NCI-H2171 treated with DMSO at 0.1 percent for 48 hours (cell line): ENCODE measurements around the gene STXBP5.
"Not testable (repeated sequence)": the region's sequence is repeated elsewhere in the genome, so short reads cannot be mapped to it uniquely, and the experiment has no call there.

Source experiments
- DNase-seq: peaks from one replicate; lab custom pipeline; 2025; lab: John Stamatoyannopoulos, UW

STXBP5 gene

DNA sequence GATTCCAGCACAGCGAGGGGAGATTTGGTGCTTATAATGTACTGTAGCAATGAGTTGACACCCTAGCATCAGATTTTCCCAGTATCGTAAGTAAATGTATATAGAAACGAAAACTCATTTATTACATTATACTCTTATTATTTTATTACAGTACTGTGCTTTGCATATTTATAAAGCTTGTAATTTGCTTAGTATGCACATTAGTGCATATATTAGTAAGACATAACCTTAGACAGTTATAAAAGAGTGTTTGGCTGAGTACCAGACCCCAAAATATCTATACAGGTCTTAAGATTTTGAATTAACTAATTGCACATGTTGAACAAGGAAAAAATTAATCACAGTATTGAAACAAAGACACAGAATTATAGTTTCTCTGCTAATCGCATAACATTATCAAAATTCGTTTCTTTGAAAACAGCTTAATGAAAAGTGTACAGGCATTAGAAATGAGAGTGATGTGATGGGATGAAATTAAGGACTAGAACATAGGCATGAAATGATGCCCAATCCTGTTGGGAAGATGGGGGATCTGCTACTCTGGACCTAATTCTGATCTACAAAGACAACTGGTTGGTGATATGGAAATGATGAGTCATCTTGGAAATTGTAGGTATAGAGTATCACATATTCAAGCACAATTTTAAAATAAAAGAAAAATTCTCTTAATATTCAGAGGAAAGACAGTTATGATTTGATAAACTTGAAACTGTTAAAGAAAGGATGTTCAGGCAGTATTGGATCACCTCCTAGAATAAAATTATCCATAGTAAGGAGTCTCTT is 42.8 kb downstream of the STXBP5 start:
- no peak for DNase-seq

DNA sequence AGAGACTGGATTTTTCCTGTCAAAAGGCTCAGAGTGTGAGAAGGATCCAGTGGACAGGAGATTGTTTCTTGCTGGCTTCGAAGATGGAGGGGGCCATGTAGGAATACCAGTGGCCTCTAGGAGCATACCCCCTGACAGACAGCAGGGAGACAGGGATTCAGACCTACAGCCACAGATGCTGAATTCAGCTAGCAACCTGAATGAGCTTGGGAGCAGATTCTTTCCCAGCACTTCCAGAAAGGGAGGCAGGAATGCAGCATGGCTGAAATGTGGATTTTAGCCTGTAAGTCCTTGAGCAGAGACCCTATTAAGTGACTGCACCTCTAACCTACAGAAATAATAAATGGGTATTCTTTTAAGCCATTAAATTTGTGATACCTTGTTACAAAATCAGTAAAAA is 44.6 kb downstream of the STXBP5 start:
- DNase-seq = no peak

DNA sequence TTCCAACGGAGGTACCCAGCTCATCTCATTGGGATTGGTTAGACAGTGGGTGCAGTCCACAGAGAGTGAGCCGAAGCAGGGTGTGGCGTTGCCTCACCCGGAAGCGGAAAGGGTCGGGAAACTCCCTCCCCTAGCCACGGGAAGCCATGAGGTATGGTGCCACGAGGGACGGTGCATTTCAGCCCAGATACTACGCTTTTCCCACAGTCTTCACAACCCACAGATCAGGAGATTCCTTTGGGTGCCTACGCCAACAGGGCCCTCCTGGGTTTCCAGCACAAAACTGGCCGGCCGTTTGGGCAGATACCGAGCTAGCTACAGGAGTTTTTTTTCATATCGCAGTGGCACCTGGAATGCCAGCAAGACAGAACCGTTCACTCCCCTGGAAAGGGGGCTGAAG is 46.9 kb downstream of the STXBP5 start:
- DNase-seq = no peak

DNA sequence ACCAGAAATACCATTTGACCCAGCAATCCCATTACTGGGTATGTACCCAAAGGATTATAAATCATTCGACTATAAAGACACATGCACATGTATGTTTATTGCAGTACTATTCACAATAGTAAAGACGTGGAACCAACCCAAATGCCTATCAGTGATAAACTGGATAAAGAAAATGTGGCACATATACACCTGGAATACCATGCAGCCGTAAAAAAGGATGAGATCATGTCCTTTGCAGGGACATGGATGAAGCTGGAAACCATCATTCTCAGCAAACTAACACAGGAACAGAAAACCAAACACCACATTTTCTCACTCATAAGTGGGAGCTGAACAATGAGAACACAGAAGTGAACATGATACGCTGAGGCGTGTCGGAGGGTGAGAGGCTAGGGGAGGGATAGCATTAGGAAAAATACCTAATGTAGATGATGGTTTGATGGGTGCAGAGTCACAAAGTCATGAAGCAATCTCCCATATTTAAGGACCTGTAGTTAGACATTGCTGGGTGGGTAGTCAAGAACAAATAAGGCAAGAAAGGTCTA is 50.8 kb downstream of the STXBP5 start:
- DNase-seq = not testable (repeated sequence)

DNA sequence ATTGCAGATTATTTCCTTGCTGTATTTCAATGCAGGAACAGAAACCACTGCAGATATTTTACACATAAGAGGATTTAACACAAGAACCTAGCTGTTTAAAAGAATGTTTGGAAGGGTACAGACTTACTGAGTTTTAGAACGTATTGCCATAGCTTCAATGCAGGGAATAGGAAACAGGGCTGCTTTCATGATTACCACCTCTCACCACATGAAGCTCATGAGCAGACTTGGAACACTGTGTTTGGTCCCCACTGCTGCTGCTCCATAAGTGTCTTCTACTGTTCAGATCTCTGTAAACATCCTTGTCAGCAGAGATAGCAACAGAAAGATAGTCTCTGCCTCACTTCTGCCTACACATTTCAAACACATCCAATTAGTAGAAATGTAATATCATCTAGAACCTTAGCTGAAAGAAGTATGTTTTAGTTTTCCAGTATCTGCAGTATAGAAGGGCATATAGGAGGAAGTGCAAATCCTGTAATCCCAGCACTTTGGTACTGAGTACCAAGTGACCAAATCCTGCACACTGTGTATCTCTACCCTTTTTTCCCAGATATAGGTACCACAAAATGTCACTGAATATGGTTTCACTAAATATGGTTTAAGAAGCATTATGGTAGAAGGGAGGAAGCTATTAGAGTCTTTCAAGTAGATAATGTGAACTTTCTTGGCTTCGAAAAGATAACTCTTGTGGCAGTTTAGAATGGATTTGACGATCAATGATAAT is 51.9 kb downstream of the STXBP5 start:
- no peak for DNase-seq

DNA sequence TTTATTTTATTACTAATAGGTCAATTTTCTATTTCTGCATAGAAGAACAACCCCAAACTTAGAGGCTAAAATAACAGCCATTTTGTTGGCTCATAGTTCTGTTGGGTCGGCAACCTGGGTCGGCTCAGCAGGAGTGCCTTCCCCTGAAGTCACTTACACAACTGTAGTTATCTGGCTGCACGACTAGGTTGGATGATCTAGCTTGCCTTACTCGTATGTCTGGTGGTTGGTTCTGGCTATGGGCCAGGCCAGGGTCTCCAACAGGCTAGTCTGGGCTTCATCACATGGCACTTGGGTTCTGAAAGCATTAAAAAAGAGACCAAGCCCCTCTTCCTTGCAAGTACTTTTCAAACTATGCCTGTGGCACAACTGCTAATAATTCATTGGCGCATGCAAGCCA is 53.5 kb downstream of the STXBP5 start:
- no peak for DNase-seq

DNA sequence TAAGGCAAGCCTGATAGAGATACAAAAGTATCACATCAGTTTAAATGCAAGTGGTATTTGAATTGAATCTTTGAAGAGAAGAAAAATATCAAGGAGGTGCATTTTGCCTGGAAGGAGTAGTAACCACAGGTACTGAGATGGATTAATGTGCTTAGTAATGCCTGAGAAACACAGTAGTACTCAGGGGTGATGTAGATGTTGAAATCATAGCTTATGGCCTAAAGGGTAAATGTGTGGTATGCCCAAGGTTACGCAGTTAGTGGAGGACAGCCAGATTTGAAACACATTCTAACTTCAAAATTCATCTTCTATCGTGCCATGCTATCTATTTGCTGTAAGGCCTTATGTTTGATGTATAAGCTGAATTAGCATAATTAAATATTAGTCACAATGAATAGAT is 55.9 kb downstream of the STXBP5 start:
- no peak for DNase-seq

DNA sequence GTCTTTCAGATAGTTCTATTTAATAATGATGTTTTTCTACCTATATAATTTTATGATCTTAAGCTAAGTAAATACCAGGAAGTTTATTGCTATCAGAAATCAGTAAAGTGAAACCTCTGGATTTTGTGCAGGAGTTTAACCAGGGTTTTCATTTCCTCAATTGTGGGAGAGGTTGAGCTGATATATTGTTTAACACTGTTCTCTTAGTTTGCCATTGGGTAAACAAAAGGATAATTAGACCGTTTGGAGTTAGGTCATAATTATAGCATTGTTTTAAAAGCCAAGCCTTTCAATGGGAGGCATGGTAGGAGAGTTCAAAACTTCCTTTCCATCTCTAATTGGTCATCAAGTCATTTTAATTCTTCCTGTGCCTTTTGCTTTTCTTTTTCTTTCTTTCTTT is 58.7 kb downstream of the STXBP5 start:
- no peak for DNase-seq

DNA sequence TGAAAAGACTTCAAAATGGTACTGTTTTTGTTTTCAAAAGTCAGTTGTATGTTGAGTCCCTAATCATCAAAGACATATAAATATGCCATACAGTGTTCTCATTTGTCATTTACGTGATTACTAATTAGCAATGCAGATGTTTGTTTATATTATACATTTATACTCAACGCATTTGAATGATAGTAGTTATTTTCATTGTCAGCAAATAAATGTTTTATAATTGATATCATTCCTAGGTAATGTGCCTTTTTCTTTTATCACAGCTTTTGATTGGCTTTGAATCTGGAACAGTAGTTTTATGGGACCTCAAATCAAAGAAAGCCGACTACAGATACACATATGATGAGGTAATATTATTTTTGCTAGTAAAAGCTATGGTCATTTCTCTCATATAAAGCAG is 62.6 kb downstream of the STXBP5 start:
- DNase-seq = no peak

DNA sequence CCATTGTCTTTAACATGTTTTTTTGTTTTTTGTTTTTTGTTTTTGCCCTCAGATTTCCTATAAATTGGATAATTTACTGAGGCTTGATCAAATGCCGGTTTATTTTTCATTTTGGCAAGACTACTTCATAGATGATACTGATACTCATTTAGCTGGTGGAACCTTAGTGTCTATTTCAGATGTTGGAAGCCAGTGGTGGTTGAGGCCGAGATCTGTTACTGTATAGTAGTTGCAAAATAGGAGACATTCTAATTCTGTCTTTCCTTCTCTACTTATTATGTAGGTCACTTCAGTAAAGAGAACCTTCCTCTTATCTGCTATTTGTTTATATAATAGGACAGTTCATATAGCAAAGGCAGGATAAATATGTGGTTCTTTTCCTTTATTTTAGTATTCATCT is 63.4 kb downstream of the STXBP5 start:
- no peak for DNase-seq

DNA sequence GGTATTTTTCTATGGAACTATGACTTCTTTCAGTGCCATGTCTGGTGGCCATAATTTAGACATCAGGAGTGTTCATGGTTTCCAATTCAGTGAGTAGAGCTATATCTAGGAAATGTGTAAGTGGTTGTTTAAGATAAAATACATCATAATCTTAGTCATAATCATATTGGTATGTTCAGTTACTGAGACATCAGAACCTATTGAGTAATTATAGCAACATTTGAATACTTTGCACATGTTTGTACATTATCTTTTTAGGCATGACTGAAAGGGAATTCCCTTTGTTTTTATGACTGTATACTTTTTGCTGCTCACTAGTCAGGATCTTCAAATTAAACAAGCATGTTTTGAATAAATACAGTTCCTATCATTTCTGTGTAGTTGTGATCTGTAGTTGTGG is 64.0 kb downstream of the STXBP5 start:
- no peak for DNase-seq

DNA sequence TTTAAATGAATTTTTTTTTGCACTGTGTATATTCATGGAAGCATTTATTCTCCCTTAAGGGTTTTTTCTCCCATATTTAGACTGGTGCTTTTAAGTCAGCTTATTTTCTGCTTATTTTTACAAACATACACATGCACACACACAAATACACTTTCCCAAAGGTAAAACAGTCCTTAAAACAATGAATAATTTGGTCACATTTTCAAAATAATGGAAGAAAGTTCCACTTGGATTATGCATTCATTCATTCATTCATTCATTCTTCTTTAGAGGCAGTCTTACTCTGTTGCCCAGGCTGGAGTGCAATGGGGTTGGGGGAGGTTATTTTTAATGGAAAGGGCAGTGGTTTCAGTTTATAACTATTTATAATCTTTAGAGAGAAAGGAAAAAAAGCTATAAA is 69.8 kb downstream of the STXBP5 start:
- DNase-seq = no peak

DNA sequence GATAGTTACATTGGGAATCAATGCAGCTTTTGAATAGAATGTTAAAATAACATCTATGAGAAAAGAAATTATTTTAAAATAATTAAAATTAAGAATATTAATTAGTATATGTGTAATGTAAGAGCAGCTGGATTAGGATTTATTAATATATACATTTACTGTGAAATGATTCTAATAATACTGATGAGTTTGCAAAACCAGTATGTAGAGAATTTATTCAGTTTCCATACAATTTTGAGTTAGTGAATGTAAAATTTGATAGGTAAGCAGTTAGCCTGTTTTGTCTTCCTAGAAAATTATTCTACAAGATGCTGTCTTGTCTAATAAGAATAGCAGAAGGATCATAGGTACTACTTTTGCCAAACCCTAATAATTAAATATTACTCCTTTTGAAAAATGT is 70.6 kb downstream of the STXBP5 start:
- no peak for DNase-seq

DNA sequence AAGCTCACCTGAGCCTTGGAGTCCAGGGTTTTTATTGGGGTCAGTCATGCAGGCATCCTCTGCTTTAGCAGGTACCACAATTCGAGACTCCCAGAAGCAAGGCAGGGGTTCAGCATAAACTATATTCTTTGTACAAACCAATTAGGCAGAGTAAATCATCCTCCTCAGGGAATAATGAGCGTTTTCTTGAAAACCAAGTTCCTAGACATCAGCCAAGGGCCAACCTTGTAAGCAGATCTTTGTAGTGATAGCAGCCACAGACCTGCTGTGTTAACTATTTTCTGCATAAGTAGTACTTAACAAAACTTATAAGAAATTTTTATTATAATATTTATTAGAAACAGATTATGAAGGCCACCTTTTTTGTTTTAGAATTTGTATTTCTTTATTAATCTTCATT is 74.7 kb downstream of the STXBP5 start:
- DNase-seq = no peak

DNA sequence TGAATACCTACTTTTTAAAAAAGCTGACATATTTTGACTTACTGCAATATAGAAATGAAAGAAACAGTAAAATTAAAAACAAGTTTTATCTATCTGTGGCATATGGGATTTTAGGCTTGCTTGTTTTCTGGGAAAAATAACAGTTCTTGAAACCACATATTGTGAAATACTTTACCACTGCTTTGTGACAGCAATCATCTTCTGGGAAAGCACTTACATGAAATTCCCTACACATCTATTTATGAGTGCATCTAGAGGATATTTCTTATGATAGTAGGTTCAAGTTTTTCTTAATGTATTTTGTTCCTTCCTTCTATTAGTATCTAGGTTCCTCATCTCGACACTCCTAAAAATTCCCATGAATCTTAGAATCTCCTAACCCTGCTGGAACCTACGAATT is 75.2 kb downstream of the STXBP5 start:
- DNase-seq = no peak

DNA sequence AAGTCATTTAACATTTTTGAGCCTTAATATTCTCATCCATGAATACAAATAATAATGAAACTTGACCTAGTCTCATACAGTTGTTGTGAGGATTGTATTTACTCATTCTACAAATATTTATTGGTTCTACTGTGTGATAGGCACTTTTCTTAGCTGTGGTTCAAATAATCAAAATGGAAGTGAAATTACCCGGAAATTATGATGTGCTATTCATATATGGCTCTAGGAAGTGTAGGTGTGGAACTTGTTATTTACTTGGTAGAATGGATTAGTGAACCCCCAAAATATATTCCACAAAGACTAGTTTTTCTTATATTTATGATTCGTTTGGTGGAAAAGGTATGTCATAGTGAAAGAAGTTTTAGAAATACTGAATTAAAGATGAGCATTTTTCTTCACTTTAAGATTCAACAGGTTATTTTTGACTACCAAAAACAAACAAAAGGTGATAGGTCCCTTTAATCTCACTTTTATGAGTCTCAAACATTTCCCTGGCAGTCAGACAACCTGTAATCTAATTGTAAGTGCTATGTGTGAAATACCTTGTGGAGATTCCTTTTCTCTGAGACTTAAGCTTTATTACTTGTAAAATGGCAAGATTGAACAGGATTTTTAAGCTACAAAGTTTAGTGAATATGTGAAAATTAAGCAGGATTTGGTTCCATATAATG is 77.8 kb downstream of the STXBP5 start:
- no peak for DNase-seq

DNA sequence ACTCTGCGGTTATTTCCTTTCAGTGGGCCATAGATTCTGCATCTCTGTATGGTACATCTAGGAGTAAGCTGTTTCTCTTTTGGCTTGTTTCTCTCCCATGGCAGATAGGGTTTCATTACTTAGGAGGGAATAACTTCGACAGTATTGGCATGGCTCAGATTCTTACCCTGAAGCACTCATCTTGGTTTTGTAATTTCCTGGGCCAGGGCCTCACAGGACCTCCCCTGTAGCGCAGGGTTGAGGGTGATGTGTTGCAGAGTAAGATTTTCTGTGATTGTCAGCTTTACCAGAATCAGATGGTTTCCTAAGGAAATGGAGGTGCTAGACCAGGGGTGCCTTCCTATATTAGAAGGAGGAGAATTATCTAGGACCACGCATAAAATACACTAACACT is 78.3 kb downstream of the STXBP5 start:
- no peak for DNase-seq

DNA sequence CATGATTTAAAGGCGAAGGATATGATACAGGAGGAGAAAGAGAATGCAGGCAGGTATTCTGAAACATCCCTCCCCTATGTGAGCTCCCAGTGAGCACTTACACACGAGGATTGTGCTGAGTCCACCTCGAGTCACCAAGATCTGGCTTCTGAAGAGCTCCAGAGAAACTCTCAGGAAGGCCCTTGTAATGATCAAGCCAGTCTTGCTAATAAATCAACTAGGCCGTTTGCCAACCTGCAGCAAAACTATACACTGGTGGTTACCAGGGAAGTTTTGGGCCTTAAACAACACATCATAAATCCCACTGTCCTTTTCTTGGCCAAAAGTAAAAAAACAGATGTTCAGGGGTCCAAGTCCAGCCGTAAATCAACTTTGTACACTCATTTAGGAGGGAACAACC is 79.2 kb downstream of the STXBP5 start:
- DNase-seq = no peak

DNA sequence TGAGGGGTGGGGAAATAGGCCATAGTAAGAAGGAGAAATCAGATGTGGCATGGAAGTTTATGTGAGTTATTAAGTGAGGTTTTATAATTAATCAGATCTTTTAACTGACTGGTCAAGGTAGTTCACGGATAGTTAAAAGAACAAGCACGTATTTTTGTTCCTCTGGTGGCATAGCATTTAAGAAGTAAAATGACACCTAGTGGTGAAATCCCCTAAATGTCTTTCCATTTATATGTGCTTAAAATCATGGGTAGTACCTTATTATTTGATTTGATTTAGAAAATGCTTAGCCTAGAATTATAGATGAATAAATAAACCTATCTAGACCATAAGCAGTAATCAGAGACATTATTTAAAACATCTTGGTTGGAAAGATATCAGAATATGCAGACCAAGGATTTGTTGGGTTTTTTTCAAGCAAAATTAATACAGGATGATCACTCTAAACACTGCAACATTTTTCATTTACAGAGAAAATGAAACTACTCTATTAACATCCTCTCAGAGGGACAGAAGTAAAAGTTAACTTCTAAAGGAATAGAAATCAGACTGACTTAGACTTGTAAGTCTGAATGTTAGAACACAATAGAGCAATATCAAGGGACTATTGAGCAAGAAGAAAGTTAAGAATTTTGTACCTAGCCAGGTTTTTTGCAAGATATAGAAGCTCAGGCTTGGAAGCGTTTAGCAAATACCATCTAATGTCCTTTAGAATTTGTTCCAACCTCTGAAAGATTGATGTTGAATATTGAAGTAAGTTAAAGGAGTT is 81.1 kb downstream of the STXBP5 start:
- no peak for DNase-seq

DNA sequence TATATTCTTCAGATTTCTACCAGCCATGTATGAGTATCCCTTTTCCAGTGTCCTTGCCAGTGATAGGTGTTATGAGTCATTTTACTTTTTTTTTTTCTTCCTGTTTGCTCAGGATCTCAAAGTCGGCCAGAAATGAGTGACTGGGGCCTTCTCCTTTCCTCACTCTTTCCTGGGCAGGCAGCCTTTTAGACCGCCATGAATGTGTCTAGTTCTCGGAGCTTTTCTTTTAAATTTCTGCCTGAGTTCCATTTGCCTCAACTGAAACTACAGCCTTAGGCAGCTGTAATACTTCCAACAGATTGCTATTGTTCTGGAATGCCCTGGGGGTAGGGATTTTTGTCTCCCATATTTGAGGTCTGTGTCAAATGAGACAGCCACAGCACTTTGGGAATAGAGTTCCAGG is 83.7 kb downstream of the STXBP5 start:
- DNase-seq = no peak

DNA sequence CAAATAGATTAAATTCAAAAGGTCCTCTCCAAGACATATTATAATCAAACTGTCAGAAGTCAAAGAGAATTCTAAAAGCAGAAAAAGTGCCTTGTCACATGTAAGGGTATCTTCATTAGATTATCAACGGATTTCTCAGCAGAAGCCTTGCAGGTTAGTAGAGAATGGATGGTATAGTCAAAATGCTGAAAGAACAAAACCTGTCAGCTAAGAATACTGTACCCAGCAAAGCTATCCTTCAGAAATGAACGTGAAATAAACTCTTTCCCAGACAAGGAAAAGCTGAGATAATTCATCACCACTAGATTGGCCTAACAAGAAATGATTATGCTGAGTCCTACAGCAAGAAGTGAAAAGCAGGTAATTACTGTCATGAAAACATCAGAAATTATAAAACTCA is 92.9 kb downstream of the STXBP5 start:
- DNase-seq = no peak

DNA sequence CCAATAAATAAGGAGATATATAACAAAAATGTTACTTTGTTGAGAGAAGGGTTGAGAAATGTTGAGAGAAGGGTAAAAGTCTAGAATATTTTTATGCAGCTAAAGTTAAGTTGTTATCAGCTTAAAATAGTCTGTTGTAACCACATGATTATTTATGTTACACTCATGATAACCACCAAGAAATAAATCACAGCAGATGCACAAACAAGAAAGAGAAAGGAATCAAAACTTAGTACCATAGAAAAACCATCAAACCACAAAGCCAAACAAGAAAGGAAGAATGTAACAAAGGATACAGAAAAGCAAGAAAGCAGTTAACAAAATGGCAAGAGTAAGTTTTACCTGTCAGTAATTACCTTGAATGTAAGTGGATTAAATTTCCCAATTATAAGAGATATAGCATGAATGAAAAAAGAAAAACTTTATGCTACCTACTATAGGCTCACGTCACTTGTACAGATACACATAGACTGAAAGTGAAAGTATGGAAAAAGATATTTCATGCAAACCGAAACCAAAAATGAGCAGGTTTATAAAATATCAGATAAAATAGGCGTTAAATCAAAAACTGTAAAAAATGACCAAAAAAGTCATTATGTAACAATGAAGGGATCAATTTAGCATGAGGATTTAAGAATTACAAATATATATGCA is 93.6 kb downstream of the STXBP5 start:
- no peak for DNase-seq
